HepG2 (cell line): Measurements from ENCODE around the gene HEPN1. TPM values are rescaled to one million over a fixed set of nuclear protein-coding genes. Genes with fewer than 3 reads are reported as not detected.

Experiments used
- ATAC-seq: fragments of 200-7000 bp; cut with Tn5 transposase; 3 replicates; pipeline ENCODE4 v1.9.1; 2020; ENCODE audit warnings: mild to moderate bottlenecking, moderate library complexity
- BruUV-seq: library from RNA; stranded (reverse); fragments of 400-500 nt; replicated peaks from 2 replicates; lab custom pipeline; 2021; lab: Mats Ljungman, UMichigan
- CTCF ChIA-PET: fragments of 300-600 bp; formaldehyde crosslinking; extraction: SDS; loops from one replicate; lab custom pipeline; 2021; ENCODE audit warnings: low total read pairs, inconsistent platforms, low intra/inter-chr PET ratio; lab: Yijun Ruan, JAX
- POLR2A ChIA-PET: fragments of 350-600 bp; sonication (Branson Sonifier 250); formaldehyde crosslinking; loops from one replicate; lab custom pipeline; 2020; ENCODE audit warnings: antibody characterized with exemption, inconsistent platforms; lab: Yijun Ruan, JAX
- DNase-seq: peaks from one replicate; pipeline ENCODE4 v3.0.0-alpha.2; 2015; ENCODE audit warnings: low spot score
- FAIRE-seq: peaks from 3 replicates; lab custom pipeline; 2011; peaks lifted over from hg19 to GRCh38; lab: Jason Lieb, UNC
- H2AFZ ChIP-seq: one replicate; pipeline ENCODE4 v1.6.1; 2011; ENCODE audit warnings: low read length, inconsistent platforms
- H3K27ac ChIP-seq: fragments of 300-600 bp; 3 replicates; pipeline ENCODE4 v1.8.0; 2011; ENCODE audit warnings: mixed run types, mild to moderate bottlenecking, mixed read lengths, low read length, inconsistent platforms; ENCODE audit not compliant: insufficient read depth; ENCODE audit errors: extremely low read length
- H3K27me3 ChIP-seq, 2 experiments: fragments of 200-600 bp in 1 of 2; 2 replicates in 1 of 2; 3 replicates in 1 of 2; pipeline versions ENCODE4 v1.6.0 to v1.8.0; 2011; ENCODE audit warnings: low read length in 2 of 2, mild to moderate bottlenecking in 2 of 2, moderate library complexity in 2 of 2, inconsistent platforms in 1 of 2; ENCODE audit not compliant: insufficient read depth in 2 of 2, control insufficient read depth in 1 of 2
- H3K36me3 ChIP-seq, 2 experiments: fragments of 200-600 bp in 1 of 2; replicated peaks in 1 of 2; 2 replicates in 1 of 2; 3 replicates in 1 of 2; pipeline versions ENCODE4 v1.5.1 to v1.8.0; 2011; ENCODE audit warnings: low read length in 2 of 2, inconsistent platforms in 1 of 2; ENCODE audit not compliant: insufficient read depth in 2 of 2, control insufficient read depth in 1 of 2
- H3K4me1 ChIP-seq: 2 replicates; pipeline ENCODE4 v1.5.1; 2012; ENCODE audit warnings: low read length, inconsistent platforms; ENCODE audit not compliant: insufficient read depth
- H3K4me2 ChIP-seq: 2 replicates; pipeline ENCODE4 v1.6.0; 2011; ENCODE audit warnings: low read depth, low read length, inconsistent platforms
- H3K4me3 ChIP-seq, 3 experiments: fragments of 200-600 bp in 1 of 3; sonication (generic), shearing (Covaris generic) in 1 of 3; replicated peaks in 1 of 3; 2 replicates each; pipeline ENCODE4 v1.5.1; 2011 to 2016; ENCODE audit warnings: low read length in 3 of 3, inconsistent platforms in 2 of 3, low read depth in 2 of 3, mild to moderate bottlenecking in 2 of 3, control low read depth in 1 of 3, mixed read lengths in 1 of 3; ENCODE audit not compliant: insufficient read depth in 1 of 3
- H3K79me2 ChIP-seq: one replicate; pipeline ENCODE4 v1.6.1; 2011; ENCODE audit warnings: low read length, inconsistent platforms; ENCODE audit not compliant: insufficient read depth
- H3K9ac ChIP-seq: 2 replicates; pipeline ENCODE4 v1.6.0; 2011; ENCODE audit warnings: mild to moderate bottlenecking, low read depth, low read length, inconsistent platforms; ENCODE audit not compliant: insufficient read depth
- H3K9me3 ChIP-seq: 2 replicates; pipeline ENCODE4 v1.5.1; 2012; ENCODE audit warnings: mild to moderate bottlenecking, low read length
- H4K20me1 ChIP-seq: 2 replicates; pipeline ENCODE4 v1.6.0; 2011; ENCODE audit warnings: inconsistent platforms, mild to moderate bottlenecking, low read length, moderate library complexity; ENCODE audit not compliant: insufficient read depth
- DNMT1 ChIP-seq: sonication (generic); formaldehyde crosslinking; IDR thresholded peaks from 2 replicates; pipeline ENCODE4 v1.5.1; 2020; ENCODE audit warnings: mild to moderate bottlenecking, missing genetic modification reagents
- FOXK1 ChIP-seq: sonication (generic); formaldehyde crosslinking; IDR thresholded peaks from 2 replicates; pipeline ENCODE4 v1.4.0; 2020; ENCODE audit warnings: low read depth, missing genetic modification reagents, borderline replicate concordance
- POLR2G ChIP-seq: fragments of 200-400 bp; formaldehyde crosslinking; IDR thresholded peaks from 2 replicates; pipeline ENCODE4 v1.6.1; 2018; ENCODE audit warnings: mild to moderate bottlenecking, low read depth, low read length, moderate library complexity
- ZNF224 ChIP-seq: sonication (generic); formaldehyde crosslinking; IDR thresholded peaks from 2 replicates; pipeline ENCODE4 v1.5.0; 2020; ENCODE audit warnings: mild to moderate bottlenecking, missing genetic modification reagents
- WGBS: methylation state at CpG from one replicate; pipeline ENCODE4 v1.1.6; 2017; ENCODE audit warnings: low lambda C conversion rate; 5-methylcytosine and 5-hydroxymethylcytosine counted together
- in situ Hi-C: cut with HindIII; loops from 2 replicates; pipeline ENCODE4 v1.10.0; 2017; ENCODE audit warnings: low pct_unique_long_range_greater_than_20kb; ENCODE audit not compliant: extremely low pct_ligation_motif_present
- intact Hi-C: fragments of 100-400 bp; cut with micrococcal nuclease; formaldehyde crosslinking; loops from one replicate; pipeline ENCODE4 v1.10.0; 2022; ENCODE audit not compliant: unreplicated experiment
- polyA plus RNA-seq, 8 experiments: library from polyadenylated mRNA; depleted of rRNA in 3 of 8; stranded (reverse) in 7 of 8; unstranded in 1 of 8; fragments of >200 nt; fragmentation: Illumina TruSeq in 4 of 8; extraction: Trizol in 4 of 8; gene quantifications; 2 replicates each; pipeline versions ENCODE4 v1.2.1 to v1.2.3, GENCODE V29; 2011 to 2016; ENCODE audit warnings: low read depth in 4 of 8, missing spikeins in 1 of 8, mixed read lengths in 1 of 8; ENCODE audit not compliant: insufficient read depth in 1 of 8
- total RNA-seq, 5 experiments: library from RNA; depleted of rRNA; stranded (reverse); fragments of >200 nt; fragmentation: Illumina TruSeq; extraction: Trizol; gene quantifications; 2 replicates each; pipeline ENCODE4 v1.2.3, GENCODE V29; 2016; ENCODE audit warnings: low read depth in 1 of 5
- TF ChIP-seq, protein P1 (sequence below): IDR thresholded peaks from 2 replicates; pipeline ENCODE4 v1.6.1; 2016; ENCODE audit warnings: missing biosample characterization, missing genetic modification reagents, low read depth
- TF ChIP-seq, protein P2 (sequence below): sonication (generic); formaldehyde crosslinking; IDR thresholded peaks from 2 replicates; pipeline ENCODE4 v1.4.0; 2020; ENCODE audit warnings: missing genetic modification reagents, borderline replicate concordance
- TF ChIP-seq, protein P3 (sequence below): sonication (generic); formaldehyde crosslinking; IDR thresholded peaks from 2 replicates; pipeline ENCODE4 v1.4.0; 2020; ENCODE audit warnings: missing genetic modification reagents

The HEPN1 gene
- total and polyA plus RNA-seq, 2 of the 13 experiments (the other 11 are each of a cell fraction or from before 2014, with no cell fraction given), result not detected

DNA sequence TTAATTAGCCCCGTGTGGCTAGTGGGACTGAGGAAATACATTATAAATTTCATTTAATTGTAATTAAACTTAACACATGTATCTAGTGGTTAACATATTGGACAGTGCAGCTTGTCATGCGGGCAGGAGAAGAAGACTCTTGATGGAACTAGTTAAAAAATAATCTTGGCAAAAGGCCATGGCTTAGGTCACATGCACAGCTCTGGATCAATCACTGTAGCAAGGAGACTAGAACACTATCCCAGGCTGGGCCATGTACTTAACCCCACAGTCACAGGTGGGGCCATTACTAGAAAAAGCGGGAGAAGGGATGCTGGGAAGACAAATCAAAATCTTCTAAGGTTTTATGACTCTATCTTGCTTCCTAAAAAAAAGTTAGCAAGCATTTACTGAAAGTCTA is 25.5 kb downstream of the HEPN1 start (continued):
- TF ChIP-seq, protein P1, sequence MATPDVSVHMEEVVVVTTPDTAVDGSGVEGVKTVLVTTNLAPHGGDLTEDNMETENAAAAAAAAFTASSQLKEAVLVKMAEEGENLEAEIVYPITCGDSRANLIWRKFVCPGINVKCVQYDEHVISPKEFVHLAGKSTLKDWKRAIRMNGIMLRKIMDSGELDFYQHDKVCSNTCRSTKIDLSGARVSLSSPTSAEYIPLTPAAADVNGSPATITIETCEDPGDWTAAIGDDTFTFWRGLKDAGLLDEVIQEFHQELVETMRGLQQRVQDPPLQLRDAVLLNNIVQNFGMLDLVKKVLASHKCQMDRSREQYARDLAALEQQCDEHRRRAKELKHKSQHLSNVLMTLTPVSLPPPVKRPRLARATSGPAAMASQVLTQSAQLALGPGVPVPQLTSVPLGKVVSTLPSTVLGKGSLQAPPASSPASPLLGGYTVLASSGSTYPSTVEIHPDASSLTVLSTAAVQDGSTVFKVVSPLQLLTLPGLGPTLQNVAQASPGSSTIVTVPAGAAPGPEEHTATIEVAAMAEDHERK (CRISPR knock-in tag), result no peak
- TF ChIP-seq ZNF224 (CRISPR knock-in tag), result no peak
- TF ChIP-seq, protein P2, sequence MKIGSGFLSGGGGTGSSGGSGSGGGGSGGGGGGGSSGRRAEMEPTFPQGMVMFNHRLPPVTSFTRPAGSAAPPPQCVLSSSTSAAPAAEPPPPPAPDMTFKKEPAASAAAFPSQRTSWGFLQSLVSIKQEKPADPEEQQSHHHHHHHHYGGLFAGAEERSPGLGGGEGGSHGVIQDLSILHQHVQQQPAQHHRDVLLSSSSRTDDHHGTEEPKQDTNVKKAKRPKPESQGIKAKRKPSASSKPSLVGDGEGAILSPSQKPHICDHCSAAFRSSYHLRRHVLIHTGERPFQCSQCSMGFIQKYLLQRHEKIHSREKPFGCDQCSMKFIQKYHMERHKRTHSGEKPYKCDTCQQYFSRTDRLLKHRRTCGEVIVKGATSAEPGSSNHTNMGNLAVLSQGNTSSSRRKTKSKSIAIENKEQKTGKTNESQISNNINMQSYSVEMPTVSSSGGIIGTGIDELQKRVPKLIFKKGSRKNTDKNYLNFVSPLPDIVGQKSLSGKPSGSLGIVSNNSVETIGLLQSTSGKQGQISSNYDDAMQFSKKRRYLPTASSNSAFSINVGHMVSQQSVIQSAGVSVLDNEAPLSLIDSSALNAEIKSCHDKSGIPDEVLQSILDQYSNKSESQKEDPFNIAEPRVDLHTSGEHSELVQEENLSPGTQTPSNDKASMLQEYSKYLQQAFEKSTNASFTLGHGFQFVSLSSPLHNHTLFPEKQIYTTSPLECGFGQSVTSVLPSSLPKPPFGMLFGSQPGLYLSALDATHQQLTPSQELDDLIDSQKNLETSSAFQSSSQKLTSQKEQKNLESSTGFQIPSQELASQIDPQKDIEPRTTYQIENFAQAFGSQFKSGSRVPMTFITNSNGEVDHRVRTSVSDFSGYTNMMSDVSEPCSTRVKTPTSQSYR (CRISPR knock-in tag), result no peak
- TF ChIP-seq, all 625 proteins: peak for 2

DNA sequence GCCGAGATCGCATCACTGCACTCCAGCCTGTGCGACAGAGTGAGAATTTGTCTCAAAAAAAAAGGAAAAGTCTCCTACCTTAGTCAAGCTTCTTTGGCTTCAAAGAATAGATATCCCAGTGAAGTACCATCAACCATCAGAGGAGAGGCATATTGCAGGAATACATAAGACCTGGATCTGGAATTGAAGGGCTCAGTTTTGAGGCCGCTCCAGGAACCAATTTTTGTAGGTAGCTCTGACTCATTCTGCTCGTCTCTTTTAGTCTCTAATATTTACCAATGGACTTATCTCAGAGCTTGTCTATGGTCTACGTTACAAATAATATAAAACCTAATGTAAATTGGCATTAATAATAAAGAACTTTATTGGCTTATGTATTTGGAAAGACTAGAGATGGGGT is 26.8 kb downstream of the HEPN1 start:
- Histone ChIP-seq H3K9ac (no peak overlapping the region), H3K27ac (no peak overlapping the region), H3K9me3 (no peaks in the 10 kb centered on the region), H3K4me1 (peaks cover 65% of the 10 kb centered on the region), H3K4me3 (no peak overlapping the region), H3K36me3 (no peaks in the 10 kb centered on the region), H4K20me1 (no peaks in the 10 kb centered on the region), H3K79me2 (no peaks in the 10 kb centered on the region), H3K4me2 (no peak overlapping the region), H2AFZ (no peak overlapping the region), H3K27me3 (no peaks in the 10 kb centered on the region)
- TF ChIP-seq DNMT1 (CRISPR knock-in tag), result no peak
- no peak for TF ChIP-seq FOXK1 (CRISPR knock-in tag)
- TF ChIP-seq POLR2G, result no peak
- TF ChIP-seq, protein P3, sequence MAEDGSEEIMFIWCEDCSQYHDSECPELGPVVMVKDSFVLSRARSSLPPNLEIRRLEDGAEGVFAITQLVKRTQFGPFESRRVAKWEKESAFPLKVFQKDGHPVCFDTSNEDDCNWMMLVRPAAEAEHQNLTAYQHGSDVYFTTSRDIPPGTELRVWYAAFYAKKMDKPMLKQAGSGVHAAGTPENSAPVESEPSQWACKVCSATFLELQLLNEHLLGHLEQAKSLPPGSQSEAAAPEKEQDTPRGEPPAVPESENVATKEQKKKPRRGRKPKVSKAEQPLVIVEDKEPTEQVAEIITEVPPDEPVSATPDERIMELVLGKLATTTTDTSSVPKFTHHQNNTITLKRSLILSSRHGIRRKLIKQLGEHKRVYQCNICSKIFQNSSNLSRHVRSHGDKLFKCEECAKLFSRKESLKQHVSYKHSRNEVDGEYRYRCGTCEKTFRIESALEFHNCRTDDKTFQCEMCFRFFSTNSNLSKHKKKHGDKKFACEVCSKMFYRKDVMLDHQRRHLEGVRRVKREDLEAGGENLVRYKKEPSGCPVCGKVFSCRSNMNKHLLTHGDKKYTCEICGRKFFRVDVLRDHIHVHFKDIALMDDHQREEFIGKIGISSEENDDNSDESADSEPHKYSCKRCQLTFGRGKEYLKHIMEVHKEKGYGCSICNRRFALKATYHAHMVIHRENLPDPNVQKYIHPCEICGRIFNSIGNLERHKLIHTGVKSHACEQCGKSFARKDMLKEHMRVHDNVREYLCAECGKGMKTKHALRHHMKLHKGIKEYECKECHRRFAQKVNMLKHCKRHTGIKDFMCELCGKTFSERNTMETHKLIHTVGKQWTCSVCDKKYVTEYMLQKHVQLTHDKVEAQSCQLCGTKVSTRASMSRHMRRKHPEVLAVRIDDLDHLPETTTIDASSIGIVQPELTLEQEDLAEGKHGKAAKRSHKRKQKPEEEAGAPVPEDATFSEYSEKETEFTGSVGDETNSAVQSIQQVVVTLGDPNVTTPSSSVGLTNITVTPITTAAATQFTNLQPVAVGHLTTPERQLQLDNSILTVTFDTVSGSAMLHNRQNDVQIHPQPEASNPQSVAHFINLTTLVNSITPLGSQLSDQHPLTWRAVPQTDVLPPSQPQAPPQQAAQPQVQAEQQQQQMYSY (CRISPR knock-in tag), result peak; percentile 88
- POLR2A ChIA-PET, result no interaction called here
- CTCF ChIA-PET, result no interaction called here
- ATAC-seq (no peak), DNase-seq (no peak), FAIRE-seq (no peak)
- intact Hi-C loops, result no loop called here
- WGBS, result 89% methylated on average over 6 of the region's 6 CpGs
- in situ Hi-C loops, result no loop called here
- BruUV-seq, result no TSS peak
